ENCODE results near the gene DPYSL5. TPM values are rescaled to one million over a fixed set of nuclear protein-coding genes. Genes with fewer than 3 reads are reported as not detected.

The DPYSL5 gene
- total and polyA plus RNA-seq, 9 of the 15 experiments (the other 6 are each of a cell fraction or from before 2014, with no cell fraction given) = 0.06 TPM; not detected in 8

- TF ChIP-seq REST (IDR thresholded peaks at IDR 0.05; ENCODE audit: borderline replicate concordance) (no peak; the same call in 1 of the 2 replicates), REST (CRISPR knock-in tag; IDR thresholded peaks at IDR 0.05; ENCODE audit: low read depth) (no peak), PPARD (CRISPR knock-in tag; IDR thresholded peaks at IDR 0.05) (no peak), PCBP1 (IDR thresholded peaks at IDR 0.05; ENCODE audit: low read depth, low read length, poor library complexity, severe bottlenecking) (no peak), ZNF639 (CRISPR knock-in tag; conservative IDR thresholded peaks at IDR 0.05 in 1 of 2, IDR thresholded peaks at IDR 0.05 in 1 of 2) (0 out of 4 replicates have a peak, but pooled peaks of 1 of the 2 experiments have one; percentile 43), TAF7 (tag; IDR thresholded peaks at IDR 0.05) (no peak), AFF4 (CRISPR knock-in tag; IDR thresholded peaks at IDR 0.05) (no peak), PCBP2 (IDR thresholded peaks at IDR 0.05; ENCODE audit: low read depth, low read length, poor library complexity, severe bottlenecking) (no peak), EHMT2 (IDR thresholded peaks at IDR 0.05) (no peak)
- TF ChIP-seq, protein P1, sequence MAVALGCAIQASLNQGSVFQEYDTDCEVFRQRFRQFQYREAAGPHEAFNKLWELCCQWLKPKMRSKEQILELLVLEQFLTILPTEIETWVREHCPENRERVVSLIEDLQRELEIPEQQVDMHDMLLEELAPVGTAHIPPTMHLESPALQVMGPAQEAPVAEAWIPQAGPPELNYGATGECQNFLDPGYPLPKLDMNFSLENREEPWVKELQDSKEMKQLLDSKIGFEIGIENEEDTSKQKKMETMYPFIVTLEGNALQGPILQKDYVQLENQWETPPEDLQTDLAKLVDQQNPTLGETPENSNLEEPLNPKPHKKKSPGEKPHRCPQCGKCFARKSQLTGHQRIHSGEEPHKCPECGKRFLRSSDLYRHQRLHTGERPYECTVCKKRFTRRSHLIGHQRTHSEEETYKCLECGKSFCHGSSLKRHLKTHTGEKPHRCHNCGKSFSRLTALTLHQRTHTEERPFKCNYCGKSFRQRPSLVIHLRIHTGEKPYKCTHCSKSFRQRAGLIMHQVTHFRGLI (CRISPR knock-in tag; IDR thresholded peaks at IDR 0.05) = 0 out of 2 replicates have a peak, but pooled peaks have one; percentile 12
Observed at GRCh38 chr2:26974352-26974751, 126.4 kb downstream of the DPYSL5 start (continued).

Measured in K562 (cell line).